ENCODE results near the gene UPF1. TPM values are rescaled to one million over a fixed set of nuclear protein-coding genes. Genes with fewer than 3 reads are reported as not detected.
A peak's percentile ranks its signal among the peaks of the same experiment; 100 is the strongest.

UPF1 gene
- total and polyA plus RNA-seq, 2 of the 13 experiments (the other 11 are each of a cell fraction or from before 2014, with no cell fraction given), result 16.9 to 41.8 TPM

GRCh38 chr19:18839465-18840287, 7.9 kb downstream of the UPF1 start (continued):
- TF ChIP-seq IRF9 (CRISPR knock-in tag; IDR thresholded peaks at IDR 0.05; ENCODE audit: borderline replicate concordance), result peak; percentile 84; the same call in 1 of the 2 replicates
- TF ChIP-seq CREB3 (CRISPR knock-in tag; IDR thresholded peaks at IDR 0.05), result no peak
- TF ChIP-seq BRD4 (CRISPR knock-in tag; IDR thresholded peaks at IDR 0.05), result no peak; the same call in 1 of the 2 replicates
- TF ChIP-seq, protein P1, sequence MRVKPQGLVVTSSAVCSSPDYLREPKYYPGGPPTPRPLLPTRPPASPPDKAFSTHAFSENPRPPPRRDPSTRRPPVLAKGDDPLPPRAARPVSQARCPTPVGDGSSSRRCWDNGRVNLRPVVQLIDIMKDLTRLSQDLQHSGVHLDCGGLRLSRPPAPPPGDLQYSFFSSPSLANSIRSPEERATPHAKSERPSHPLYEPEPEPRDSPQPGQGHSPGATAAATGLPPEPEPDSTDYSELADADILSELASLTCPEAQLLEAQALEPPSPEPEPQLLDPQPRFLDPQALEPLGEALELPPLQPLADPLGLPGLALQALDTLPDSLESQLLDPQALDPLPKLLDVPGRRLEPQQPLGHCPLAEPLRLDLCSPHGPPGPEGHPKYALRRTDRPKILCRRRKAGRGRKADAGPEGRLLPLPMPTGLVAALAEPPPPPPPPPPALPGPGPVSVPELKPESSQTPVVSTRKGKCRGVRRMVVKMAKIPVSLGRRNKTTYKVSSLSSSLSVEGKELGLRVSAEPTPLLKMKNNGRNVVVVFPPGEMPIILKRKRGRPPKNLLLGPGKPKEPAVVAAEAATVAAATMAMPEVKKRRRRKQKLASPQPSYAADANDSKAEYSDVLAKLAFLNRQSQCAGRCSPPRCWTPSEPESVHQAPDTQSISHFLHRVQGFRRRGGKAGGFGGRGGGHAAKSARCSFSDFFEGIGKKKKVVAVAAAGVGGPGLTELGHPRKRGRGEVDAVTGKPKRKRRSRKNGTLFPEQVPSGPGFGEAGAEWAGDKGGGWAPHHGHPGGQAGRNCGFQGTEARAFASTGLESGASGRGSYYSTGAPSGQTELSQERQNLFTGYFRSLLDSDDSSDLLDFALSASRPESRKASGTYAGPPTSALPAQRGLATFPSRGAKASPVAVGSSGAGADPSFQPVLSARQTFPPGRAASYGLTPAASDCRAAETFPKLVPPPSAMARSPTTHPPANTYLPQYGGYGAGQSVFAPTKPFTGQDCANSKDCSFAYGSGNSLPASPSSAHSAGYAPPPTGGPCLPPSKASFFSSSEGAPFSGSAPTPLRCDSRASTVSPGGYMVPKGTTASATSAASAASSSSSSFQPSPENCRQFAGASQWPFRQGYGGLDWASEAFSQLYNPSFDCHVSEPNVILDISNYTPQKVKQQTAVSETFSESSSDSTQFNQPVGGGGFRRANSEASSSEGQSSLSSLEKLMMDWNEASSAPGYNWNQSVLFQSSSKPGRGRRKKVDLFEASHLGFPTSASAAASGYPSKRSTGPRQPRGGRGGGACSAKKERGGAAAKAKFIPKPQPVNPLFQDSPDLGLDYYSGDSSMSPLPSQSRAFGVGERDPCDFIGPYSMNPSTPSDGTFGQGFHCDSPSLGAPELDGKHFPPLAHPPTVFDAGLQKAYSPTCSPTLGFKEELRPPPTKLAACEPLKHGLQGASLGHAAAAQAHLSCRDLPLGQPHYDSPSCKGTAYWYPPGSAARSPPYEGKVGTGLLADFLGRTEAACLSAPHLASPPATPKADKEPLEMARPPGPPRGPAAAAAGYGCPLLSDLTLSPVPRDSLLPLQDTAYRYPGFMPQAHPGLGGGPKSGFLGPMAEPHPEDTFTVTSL (CRISPR knock-in tag; IDR thresholded peaks at IDR 0.05; ENCODE audit: borderline replicate concordance), result peak; percentile 78
- TF ChIP-seq ZNF337 (CRISPR knock-in tag; IDR thresholded peaks at IDR 0.05; ENCODE audit: borderline replicate concordance, low read depth), result no peak
- TF ChIP-seq, protein P2, sequence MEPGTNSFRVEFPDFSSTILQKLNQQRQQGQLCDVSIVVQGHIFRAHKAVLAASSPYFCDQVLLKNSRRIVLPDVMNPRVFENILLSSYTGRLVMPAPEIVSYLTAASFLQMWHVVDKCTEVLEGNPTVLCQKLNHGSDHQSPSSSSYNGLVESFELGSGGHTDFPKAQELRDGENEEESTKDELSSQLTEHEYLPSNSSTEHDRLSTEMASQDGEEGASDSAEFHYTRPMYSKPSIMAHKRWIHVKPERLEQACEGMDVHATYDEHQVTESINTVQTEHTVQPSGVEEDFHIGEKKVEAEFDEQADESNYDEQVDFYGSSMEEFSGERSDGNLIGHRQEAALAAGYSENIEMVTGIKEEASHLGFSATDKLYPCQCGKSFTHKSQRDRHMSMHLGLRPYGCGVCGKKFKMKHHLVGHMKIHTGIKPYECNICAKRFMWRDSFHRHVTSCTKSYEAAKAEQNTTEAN (CRISPR knock-in tag; conservative IDR thresholded peaks at IDR 0.05), result 0 out of 2 replicates have a peak, but pooled peaks have one; percentile 42
- TF ChIP-seq KLF12 (CRISPR knock-in tag; IDR thresholded peaks at IDR 0.05; ENCODE audit: borderline replicate concordance), result no peak
- 0 out of 2 replicates have a peak, but pooled peaks have one; percentile 26 for TF ChIP-seq ZKSCAN1 (IDR thresholded peaks at IDR 0.05; ENCODE audit: low read length)
- TF ChIP-seq RARG (CRISPR knock-in tag; IDR thresholded peaks at IDR 0.05; ENCODE audit: low read depth), result no peak
- TF ChIP-seq ZNF17 (CRISPR knock-in tag; IDR thresholded peaks at IDR 0.05), result no peak
- TF ChIP-seq GABPA (IDR thresholded peaks at IDR 0.05; ENCODE audit: low read depth, low read length), result no peak
- TF ChIP-seq GABPA (CRISPR knock-in tag; IDR thresholded peaks at IDR 0.05; ENCODE audit: low read depth), result peak; percentile 60
- no peak for TF ChIP-seq FOSL1 (CRISPR knock-in tag; IDR thresholded peaks at IDR 0.05; ENCODE audit: borderline replicate concordance)
- TF ChIP-seq ZNF256 (CRISPR knock-in tag; conservative IDR thresholded peaks at IDR 0.05), result no peak; the same call in 1 of the 2 replicates
- TF ChIP-seq CC2D1A (CRISPR knock-in tag; IDR thresholded peaks at IDR 0.05), result no peak
- TF ChIP-seq KAT7 (CRISPR knock-in tag; IDR thresholded peaks at IDR 0.05; ENCODE audit: borderline replicate concordance), result no peak
- no peak for TF ChIP-seq SNAI1 (CRISPR knock-in tag; IDR thresholded peaks at IDR 0.05; ENCODE audit: borderline replicate concordance)
- peak; percentile 94; the same call in 1 of the 2 replicates for TF ChIP-seq ZNF713 (CRISPR knock-in tag; IDR thresholded peaks at IDR 0.05)
- TF ChIP-seq NR0B2 (CRISPR knock-in tag; IDR thresholded peaks at IDR 0.05), result no peak; the same call in 1 of the 2 replicates
- no peak for TF ChIP-seq GTF2F1 (IDR thresholded peaks at IDR 0.05; ENCODE audit: low read length)

Measured in HepG2 (cell line).